HepG2 (cell line): ENCODE measurements around the gene TBX6. TPM values are rescaled to one million over a fixed set of nuclear protein-coding genes. Genes with fewer than 3 reads are reported as not detected.

ENCODE experiments used
- ATAD3A ChIP-seq: sonication (generic); formaldehyde crosslinking; IDR thresholded peaks from 2 replicates; pipeline ENCODE4 v1.4.0; 2020; ENCODE audit warnings: missing genetic modification reagents
- FOXK1 ChIP-seq: sonication (generic); formaldehyde crosslinking; IDR thresholded peaks from 2 replicates; pipeline ENCODE4 v1.4.0; 2020; ENCODE audit warnings: low read depth, missing genetic modification reagents, borderline replicate concordance
- JUN ChIP-seq: sonication (generic); formaldehyde crosslinking; IDR thresholded peaks from 2 replicates; pipeline ENCODE4 v1.4.0; 2020; ENCODE audit warnings: mild to moderate bottlenecking, missing genetic modification reagents
- RBAK ChIP-seq: sonication (generic); formaldehyde crosslinking; IDR thresholded peaks from 2 replicates; pipeline ENCODE4 v1.5.1; 2020; ENCODE audit warnings: mild to moderate bottlenecking, missing genetic modification reagents
- SMARCC2 ChIP-seq: fragments of 450-650 bp; IDR thresholded peaks from 2 replicates; pipeline ENCODE4 v1.6.1; 2017; ENCODE audit warnings: antibody characterized with exemption, mild to moderate bottlenecking
- TGIF2 ChIP-seq: IDR thresholded peaks from 2 replicates; pipeline ENCODE4 v1.6.1; 2016; ENCODE audit warnings: control low read depth, missing compliant biosample characterization
- ZNF121 ChIP-seq: sonication (generic); formaldehyde crosslinking; IDR thresholded peaks from 2 replicates; pipeline ENCODE4 v1.5.0; 2020; ENCODE audit warnings: mild to moderate bottlenecking, missing genetic modification reagents
- ZNF333 ChIP-seq: sonication (generic); formaldehyde crosslinking; IDR thresholded peaks from 2 replicates; pipeline ENCODE4 v1.4.0; 2020; ENCODE audit warnings: mild to moderate bottlenecking, missing genetic modification reagents, borderline replicate concordance
- ZNF724P ChIP-seq: sonication (generic); formaldehyde crosslinking; IDR thresholded peaks from 2 replicates; pipeline ENCODE4 v1.8.0; 2022; ENCODE audit warnings: missing genetic modification reagents, borderline replicate concordance
- polyA plus RNA-seq, 8 experiments: library from polyadenylated mRNA; depleted of rRNA in 3 of 8; stranded (reverse) in 7 of 8; unstranded in 1 of 8; fragments of >200 nt; fragmentation: Illumina TruSeq in 4 of 8; extraction: Trizol in 4 of 8; gene quantifications; 2 replicates each; pipeline versions ENCODE4 v1.2.1 to v1.2.3, GENCODE V29; 2011 to 2016; ENCODE audit warnings: low read depth in 4 of 8, missing spikeins in 1 of 8, mixed read lengths in 1 of 8; ENCODE audit not compliant: insufficient read depth in 1 of 8
- total RNA-seq, 5 experiments: library from RNA; depleted of rRNA; stranded (reverse); fragments of >200 nt; fragmentation: Illumina TruSeq; extraction: Trizol; gene quantifications; 2 replicates each; pipeline ENCODE4 v1.2.3, GENCODE V29; 2016; ENCODE audit warnings: low read depth in 1 of 5
- TF ChIP-seq, protein P1 (sequence below): sonication (generic); formaldehyde crosslinking; IDR thresholded peaks from 2 replicates; pipeline ENCODE4 v1.4.0; 2020; ENCODE audit warnings: missing genetic modification reagents, borderline replicate concordance
- TF ChIP-seq, protein P2 (sequence below): sonication (generic); formaldehyde crosslinking; IDR thresholded peaks from 2 replicates; pipeline ENCODE4 v1.8.0; 2022; ENCODE audit warnings: mild to moderate bottlenecking, missing genetic modification reagents
- TF ChIP-seq, protein P3 (sequence below): sonication (generic); formaldehyde crosslinking; IDR thresholded peaks from 2 replicates; pipeline ENCODE4 v1.4.0; 2020; ENCODE audit warnings: mild to moderate bottlenecking, missing genetic modification reagents

TBX6 gene
- total and polyA plus RNA-seq, 2 of the 13 experiments (the other 11 are each of a cell fraction or from before 2014, with no cell fraction given) = 0.24 to 0.42 TPM

DNA sequence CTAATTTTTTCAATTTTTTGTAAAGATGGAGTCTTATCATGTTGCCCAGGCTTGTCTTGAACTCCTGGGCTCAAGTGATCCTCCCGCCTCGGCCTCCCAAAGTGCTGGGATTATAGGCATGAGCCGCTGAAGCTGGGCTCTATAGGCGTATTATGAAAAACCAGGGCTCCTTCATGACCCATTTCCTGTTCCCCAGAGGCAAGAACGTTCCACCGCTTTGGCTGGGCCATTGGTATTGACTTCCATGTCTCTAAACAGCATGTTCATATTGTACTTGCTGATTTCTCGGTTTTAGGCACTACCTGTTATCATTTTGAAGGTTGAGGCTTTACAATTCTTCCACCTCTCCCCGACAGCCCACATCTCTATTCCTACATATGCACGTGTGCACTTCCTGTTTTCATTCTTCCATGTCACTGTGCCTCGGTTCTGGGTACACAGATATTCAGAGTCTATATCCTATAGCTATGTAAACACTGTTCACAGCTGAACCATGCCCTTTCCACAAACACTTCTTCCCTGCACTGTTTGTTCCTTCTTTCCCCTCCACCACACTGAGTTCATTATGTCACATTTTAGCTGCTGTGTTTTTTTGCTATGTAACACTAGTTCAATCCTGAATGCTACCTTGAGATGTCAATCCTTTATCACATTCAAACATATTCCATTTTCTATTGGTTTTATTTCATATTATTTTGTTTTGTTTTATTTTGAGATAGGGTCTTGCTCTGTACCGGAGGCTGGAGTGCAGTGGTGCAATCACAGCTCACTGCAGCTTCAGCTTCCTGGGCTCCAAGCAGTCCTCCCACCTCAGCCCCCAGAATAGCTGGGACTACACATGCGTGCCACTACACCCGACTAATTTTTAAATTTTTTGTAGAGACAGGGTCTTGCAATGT, 48.1 kb upstream of the TBX6 start (continued):
- TF ChIP-seq, protein P1, sequence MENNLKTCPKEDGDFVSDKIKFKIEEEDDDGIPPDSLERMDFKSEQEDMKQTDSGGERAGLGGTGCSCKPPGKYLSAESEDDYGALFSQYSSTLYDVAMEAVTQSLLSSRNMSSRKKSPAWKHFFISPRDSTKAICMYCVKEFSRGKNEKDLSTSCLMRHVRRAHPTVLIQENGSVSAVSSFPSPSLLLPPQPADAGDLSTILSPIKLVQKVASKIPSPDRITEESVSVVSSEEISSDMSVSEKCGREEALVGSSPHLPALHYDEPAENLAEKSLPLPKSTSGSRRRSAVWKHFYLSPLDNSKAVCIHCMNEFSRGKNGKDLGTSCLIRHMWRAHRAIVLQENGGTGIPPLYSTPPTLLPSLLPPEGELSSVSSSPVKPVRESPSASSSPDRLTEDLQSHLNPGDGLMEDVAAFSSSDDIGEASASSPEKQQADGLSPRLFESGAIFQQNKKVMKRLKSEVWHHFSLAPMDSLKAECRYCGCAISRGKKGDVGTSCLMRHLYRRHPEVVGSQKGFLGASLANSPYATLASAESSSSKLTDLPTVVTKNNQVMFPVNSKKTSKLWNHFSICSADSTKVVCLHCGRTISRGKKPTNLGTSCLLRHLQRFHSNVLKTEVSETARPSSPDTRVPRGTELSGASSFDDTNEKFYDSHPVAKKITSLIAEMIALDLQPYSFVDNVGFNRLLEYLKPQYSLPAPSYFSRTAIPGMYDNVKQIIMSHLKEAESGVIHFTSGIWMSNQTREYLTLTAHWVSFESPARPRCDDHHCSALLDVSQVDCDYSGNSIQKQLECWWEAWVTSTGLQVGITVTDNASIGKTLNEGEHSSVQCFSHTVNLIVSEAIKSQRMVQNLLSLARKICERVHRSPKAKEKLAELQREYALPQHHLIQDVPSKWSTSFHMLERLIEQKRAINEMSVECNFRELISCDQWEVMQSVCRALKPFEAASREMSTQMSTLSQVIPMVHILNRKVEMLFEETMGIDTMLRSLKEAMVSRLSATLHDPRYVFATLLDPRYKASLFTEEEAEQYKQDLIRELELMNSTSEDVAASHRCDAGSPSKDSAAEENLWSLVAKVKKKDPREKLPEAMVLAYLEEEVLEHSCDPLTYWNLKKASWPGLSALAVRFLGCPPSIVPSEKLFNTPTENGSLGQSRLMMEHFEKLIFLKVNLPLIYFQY (CRISPR knock-in tag) = peak; percentile 72; the same call in 1 of the 2 replicates
- TF ChIP-seq FOXK1 (CRISPR knock-in tag) (peak; percentile 99), ZNF121 (CRISPR knock-in tag) (no peak), ATAD3A (CRISPR knock-in tag) (no peak), RBAK (no peak), TGIF2 (CRISPR knock-in tag) (no peak; the same call in 1 of the 2 replicates), SMARCC2 (no peak), ZNF724P (no peak), ZNF333 (CRISPR knock-in tag) (no peak), JUN (no peak)
- TF ChIP-seq, protein P2, sequence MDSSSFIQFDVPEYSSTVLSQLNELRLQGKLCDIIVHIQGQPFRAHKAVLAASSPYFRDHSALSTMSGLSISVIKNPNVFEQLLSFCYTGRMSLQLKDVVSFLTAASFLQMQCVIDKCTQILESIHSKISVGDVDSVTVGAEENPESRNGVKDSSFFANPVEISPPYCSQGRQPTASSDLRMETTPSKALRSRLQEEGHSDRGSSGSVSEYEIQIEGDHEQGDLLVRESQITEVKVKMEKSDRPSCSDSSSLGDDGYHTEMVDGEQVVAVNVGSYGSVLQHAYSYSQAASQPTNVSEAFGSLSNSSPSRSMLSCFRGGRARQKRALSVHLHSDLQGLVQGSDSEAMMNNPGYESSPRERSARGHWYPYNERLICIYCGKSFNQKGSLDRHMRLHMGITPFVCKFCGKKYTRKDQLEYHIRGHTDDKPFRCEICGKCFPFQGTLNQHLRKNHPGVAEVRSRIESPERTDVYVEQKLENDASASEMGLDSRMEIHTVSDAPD (CRISPR knock-in tag) = no peak
- TF ChIP-seq, protein P3, sequence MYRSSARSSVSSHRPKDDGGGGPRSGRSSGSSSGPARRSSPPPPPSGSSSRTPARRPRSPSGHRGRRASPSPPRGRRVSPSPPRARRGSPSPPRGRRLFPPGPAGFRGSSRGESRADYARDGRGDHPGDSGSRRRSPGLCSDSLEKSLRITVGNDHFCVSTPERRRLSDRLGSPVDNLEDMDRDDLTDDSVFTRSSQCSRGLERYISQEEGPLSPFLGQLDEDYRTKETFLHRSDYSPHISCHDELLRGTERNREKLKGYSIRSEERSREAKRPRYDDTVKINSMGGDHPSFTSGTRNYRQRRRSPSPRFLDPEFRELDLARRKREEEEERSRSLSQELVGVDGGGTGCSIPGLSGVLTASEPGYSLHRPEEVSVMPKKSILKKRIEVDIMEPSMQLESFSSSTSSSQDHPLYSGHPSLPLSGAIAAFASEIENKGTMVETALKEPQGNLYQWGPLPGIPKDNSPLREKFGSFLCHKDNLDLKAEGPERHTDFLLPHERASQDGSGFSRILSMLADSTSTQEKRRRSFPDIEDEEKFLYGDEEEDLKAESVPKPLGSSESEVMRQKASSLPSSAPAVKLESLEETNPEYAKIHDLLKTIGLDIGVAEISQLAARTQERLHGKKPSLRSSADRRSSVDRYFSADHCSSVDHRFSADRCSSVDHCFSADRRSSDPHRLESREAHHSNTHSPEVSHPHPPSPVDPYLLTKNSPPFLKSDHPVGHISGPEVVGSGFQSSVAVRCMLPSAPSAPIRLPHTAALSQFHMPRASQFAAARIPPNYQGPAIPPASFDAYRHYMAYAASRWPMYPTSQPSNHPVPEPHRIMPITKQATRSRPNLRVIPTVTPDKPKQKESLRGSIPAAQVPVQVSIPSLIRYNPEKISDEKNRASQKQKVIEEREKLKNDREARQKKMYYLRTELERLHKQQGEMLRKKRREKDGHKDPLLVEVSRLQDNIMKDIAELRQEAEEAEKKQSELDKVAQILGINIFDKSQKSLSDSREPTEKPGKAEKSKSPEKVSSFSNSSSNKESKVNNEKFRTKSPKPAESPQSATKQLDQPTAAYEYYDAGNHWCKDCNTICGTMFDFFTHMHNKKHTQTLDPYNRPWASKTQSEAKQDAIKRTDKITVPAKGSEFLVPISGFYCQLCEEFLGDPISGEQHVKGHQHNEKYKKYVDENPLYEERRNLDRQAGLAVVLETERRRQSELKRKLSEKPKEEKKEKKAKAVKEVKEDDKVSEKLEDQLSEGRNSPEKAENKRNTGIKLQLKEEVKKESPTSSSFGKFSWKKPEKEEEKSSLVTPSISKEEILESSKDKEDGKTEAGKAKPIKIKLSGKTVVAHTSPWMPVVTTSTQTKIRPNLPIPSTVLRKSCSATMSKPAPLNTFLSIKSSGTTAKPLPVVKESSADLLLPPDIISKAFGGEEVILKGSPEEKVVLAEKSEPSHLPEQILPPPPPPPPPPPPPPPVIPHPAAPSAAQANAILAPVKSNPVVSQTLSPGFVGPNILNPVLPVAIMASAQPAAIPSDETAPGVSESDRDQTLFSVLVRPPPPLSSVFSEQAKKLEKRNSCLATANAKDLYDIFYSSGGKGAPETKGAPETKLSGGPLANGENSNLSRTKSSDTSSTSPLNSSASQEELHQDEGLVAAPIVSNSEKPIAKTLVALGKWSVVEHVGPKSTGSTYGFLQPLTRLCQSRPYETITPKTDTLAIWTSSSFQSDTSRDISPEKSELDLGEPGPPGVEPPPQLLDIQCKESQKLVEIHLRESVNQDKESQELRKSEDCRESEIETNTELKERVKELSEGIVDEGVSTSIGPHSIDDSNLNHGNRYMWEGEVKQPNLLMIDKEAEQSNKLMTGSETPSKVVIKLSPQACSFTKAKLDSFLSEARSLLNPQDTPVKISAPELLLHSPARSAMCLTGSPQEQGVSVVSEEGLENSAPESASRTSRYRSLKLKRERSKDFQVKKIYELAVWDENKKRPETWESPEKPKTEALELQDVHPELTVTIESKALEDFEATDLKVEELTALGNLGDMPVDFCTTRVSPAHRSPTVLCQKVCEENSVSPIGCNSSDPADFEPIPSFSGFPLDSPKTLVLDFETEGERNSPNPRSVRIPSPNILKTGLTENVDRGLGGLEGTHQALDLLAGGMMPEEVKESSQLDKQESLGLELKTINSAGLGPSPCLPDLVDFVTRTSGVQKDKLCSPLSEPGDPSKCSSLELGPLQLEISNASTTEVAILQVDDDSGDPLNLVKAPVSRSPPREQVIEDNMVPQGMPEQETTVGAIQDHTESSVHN (CRISPR knock-in tag) = no peak; the same call in 1 of the 2 replicates
